ENCODE results near the gene SIX4.

The SIX4 gene

GRCh38 chr14:60670989-60671388 lies 53.2 kb downstream of the SIX4 start:
- in situ Hi-C loops (cut with MboI; ENCODE audit: low sequenced_read_pairs, unreplicated experiment): no loop called here
- TF ChIP-seq CTCF (IDR thresholded peaks at IDR 0.05; ENCODE audit: borderline replicate concordance, control extremely low read depth, extremely low read depth, insufficient read depth, missing control alignments): no peak
- no peak for DNase-seq (ENCODE audit: low spot score)

- no peak for TF ChIP-seq CTCF (IDR thresholded peaks at IDR 0.05; ENCODE audit: borderline replicate concordance, control extremely low read depth, extremely low read depth, insufficient read depth, missing control alignments)
- in situ Hi-C loops (cut with MboI; ENCODE audit: low sequenced_read_pairs, unreplicated experiment): no loop called here
- DNase-seq (ENCODE audit: low spot score): no peak
Measured at GRCh38 chr14:60668431-60669112, 55.6 kb downstream of the SIX4 start.

GRCh38 chr14:60665177-60665550 lies 59.0 kb downstream of the SIX4 start:
- in situ Hi-C loops (cut with MboI; ENCODE audit: low sequenced_read_pairs, unreplicated experiment): no loop called here
- TF ChIP-seq CTCF (IDR thresholded peaks at IDR 0.05; ENCODE audit: borderline replicate concordance, control extremely low read depth, extremely low read depth, insufficient read depth, missing control alignments): no peak
- no peak for DNase-seq (ENCODE audit: low spot score)

GRCh38 chr14:60662982-60663381 lies 61.2 kb downstream of the SIX4 start:
- in situ Hi-C loops (cut with MboI; ENCODE audit: low sequenced_read_pairs, unreplicated experiment): no loop called here
- no peak for DNase-seq (ENCODE audit: low spot score)
- TF ChIP-seq CTCF (IDR thresholded peaks at IDR 0.05; ENCODE audit: borderline replicate concordance, control extremely low read depth, extremely low read depth, insufficient read depth, missing control alignments): no peak

- in situ Hi-C loops (cut with MboI; ENCODE audit: low sequenced_read_pairs, unreplicated experiment): no loop called here
- DNase-seq (ENCODE audit: low spot score): no peak
- TF ChIP-seq CTCF (IDR thresholded peaks at IDR 0.05; ENCODE audit: borderline replicate concordance, control extremely low read depth, extremely low read depth, insufficient read depth, missing control alignments): no peak
Measured at GRCh38 chr14:60661721-60662120, 62.4 kb downstream of the SIX4 start.
